Pancreas (tissue), 10 donors: ENCODE measurements around the gene ITPR3. TPM values are rescaled to one million over a fixed set of nuclear protein-coding genes. Genes with fewer than 3 reads are reported as not detected.

Experiments
- ATAC-seq, 4 donors: fragments of 200-7000 bp; cut with Tn5 transposase; one replicate each; pipeline versions ENCODE4 v1.8.0 to v1.9.1; 2020; ENCODE audit warnings: mild to moderate bottlenecking in 4 of 4, moderate library complexity in 4 of 4
- DNase-seq, 6 donors: peaks; one replicate each; pipeline ENCODE4 v3.0.0-alpha.2; 2020
- FAIRE-seq: peaks from 2 replicates; lab custom pipeline; 2012; peaks lifted over from hg19 to GRCh38; lab: Jason Lieb, UNC
- H3K27ac ChIP-seq, 4 donors: fragments of 200-600 bp; sonication (generic); 1 replicate in 3 of 4; 2 replicates in 1 of 4; pipeline versions ENCODE4 v1.5.0 to v1.8.0; 2020
- H3K27me3 ChIP-seq, 4 donors: fragments of 200-600 bp; one replicate each; pipeline ENCODE4 v1.8.0; 2021
- H3K36me3 ChIP-seq, 3 donors: fragments of 200-600 bp; sonication (generic) in 1 of 3; one replicate each; pipeline versions ENCODE4 v1.5.0 to v1.8.0; 2020 to 2021
- H3K4me1 ChIP-seq, 3 donors: fragments of 200-600 bp; one replicate each; pipeline ENCODE4 v1.8.0; 2021
- H3K4me3 ChIP-seq, 4 donors: fragments of 200-600 bp; sonication (generic) in 2 of 4; one replicate each; pipeline versions ENCODE4 v1.5.0 to v1.8.0; 2020 to 2021
- H3K9me3 ChIP-seq, 4 donors: fragments of 200-600 bp; one replicate each; pipeline ENCODE4 v1.8.0; 2021
- CTCF ChIP-seq, 4 donors: fragments of 200-600 bp; sonication (generic) in 3 of 4; IDR thresholded peaks; one replicate each; pipeline versions ENCODE4 v1.5.0 to v1.8.0; 2021; ENCODE audit warnings: antibody characterized with exemption in 4 of 4
- WGBS, 2 donors: extraction: QIAGEN DNeasy Blood & Tissue Kit; methylation state at CpG; one replicate each; pipeline ENCODE4 v1.1.7; 2013; 5-methylcytosine and 5-hydroxymethylcytosine counted together
- intact Hi-C, 3 donors: fragments of 100-400 bp; cut with DNase I; formaldehyde crosslinking; loops; one replicate each; pipeline versions ENCODE4 v1.11.1 to v1.14.2; 2022
- polyA plus RNA-seq, 2 donors: library from polyadenylated mRNA; stranded (reverse); fragments of 200-250 nt; gene quantifications; one replicate each; pipeline ENCODE4 v1.2.3, GENCODE V29; 2013
- total RNA-seq, 6 donors: library from RNA; stranded (reverse); fragmentation: NEBNext Ultra II Directional in 4 of 6; extraction: Animal tissue kit (Norgen Biotek cat#: 25700) in 4 of 6; gene quantifications; one replicate each; pipeline versions ENCODE4 v1.2.1 to v1.2.4, GENCODE V29; 2021 to 2023
- donor health status: healthy with polysubstance abuse.
- donor health status: DM: no; HTN: no; CAD: no; lungs with moderate emphysema.
- donor health status: DM: no; HTN: no; CAD: no.
- donor health status: control.
- donor health status: control.
- donor health status: Bipolar disorder and iron deficiency.
- donor health status: DM: yes; HTN: yes; CAD: no.
- donor health status: DM: no; HTN: no; CAD: no.
- donor health status: DM: no; HTN: no; CAD: no.
- donor health status: DM: yes; HTN: yes; CAD: no.

ITPR3 gene
- total and polyA plus RNA-seq, 8 donors, result 9.1 to 20.3 (median 12.9) TPM

- WGBS, 2 donors, result 4 to 9% methylated on average over 15 to 24 of the region's 24 CpGs
- Histone ChIP-seq H3K27me3 (no peaks in the 10 kb centered on the region), H3K36me3 (peaks cover 0 to 3% (median under 1%) of the 10 kb centered on the region in 3 donors), H3K4me1 (peaks cover 0 to 11% (median 10%) of the 10 kb centered on the region in 3 donors), H3K27ac (peak within 1 kb of the TSS; percentile 7 to 74 (median 56)), H3K4me3 (peak within 1 kb of the TSS; percentile 67 to 95 (median 72)), H3K9me3 (no peaks in the 10 kb centered on the region)
- peak; percentile 14 to 41 (median 28) for TF ChIP-seq CTCF (IDR thresholded peaks at IDR 0.05)
- peak; percentile 85 to 95 (median 86) for DNase-seq
- ATAC-seq, result peak; percentile 91 to 97 (median 96)
- intact Hi-C loops, result loop anchor here in 2 of 3 donors (10.0 kb wide), 3 partner anchors 55 to 575 kb away; no protein-coding TSS in a partner anchor
- FAIRE-seq, result no peak
Observed at GRCh38 chr6:33579828-33580714, 41.1 kb upstream of the ITPR3 start, which contains the start of gene BAK1. Gene BAK1, minus strand, starts transcription at chr6:33580276. Its CDS starts 2,672 bp downstream, at chr6:33577604.

- no peaks in the 10 kb centered on the region for H3K9me3 ChIP-seq
- no peak for TF ChIP-seq CTCF (IDR thresholded peaks at IDR 0.05)
- intact Hi-C loops, result loop anchor here in 2 of 3 donors (10.0 kb wide), 3 partner anchors 54 to 574 kb away; no protein-coding TSS in a partner anchor
- H3K4me3 ChIP-seq, result no peak overlapping the region
- H3K27ac ChIP-seq, result no peak overlapping the region
- no peaks in the 10 kb centered on the region for H3K36me3 ChIP-seq
- no peaks in the 10 kb centered on the region for H3K27me3 ChIP-seq
- peaks cover 0 to 11% (median 10%) of the 10 kb centered on the region in 3 donors for H3K4me1 ChIP-seq
- WGBS, 2 donors, result 88 to 97% methylated on average over 5 of the region's 5 CpGs
- DNase-seq (no peak), FAIRE-seq (no peak), ATAC-seq (no peak)
Observed at GRCh38 chr6:33581186-33581585, 39.9 kb upstream of the ITPR3 start.

- no peak for FAIRE-seq
Observed at GRCh38 chr6:33583591-33584155, 37.4 kb upstream of the ITPR3 start.

GRCh38 chr6:33584700-33585402, 36.3 kb upstream of the ITPR3 start:
- ATAC-seq, result no peak
- H3K27me3 ChIP-seq, result no peaks in the 10 kb centered on the region
- intact Hi-C loops, result loop anchor here in 2 of 3 donors (5.0 to 10.0 kb wide), 4 partner anchors 50 to 570 kb away; no protein-coding TSS in a partner anchor
- no peak for TF ChIP-seq CTCF (IDR thresholded peaks at IDR 0.05)
- 67 to 69% methylated on average over 11 of the region's 11 CpGs for WGBS, 2 donors
- no peaks in the 10 kb centered on the region for H3K36me3 ChIP-seq
- H3K4me3 ChIP-seq, result no peak overlapping the region
- FAIRE-seq, result no peak
- H3K4me1 ChIP-seq, result peaks cover under 1 to 4% (median 1%) of the 10 kb centered on the region in 3 donors
- no peaks in the 10 kb centered on the region for H3K9me3 ChIP-seq
- H3K27ac ChIP-seq, result no peak overlapping the region
- no peak for DNase-seq

More at GRCh38 chr6:33583591-33584155, 37.4 kb upstream of the ITPR3 start:
- no peak for DNase-seq
- H3K4me3 ChIP-seq, result no peak overlapping the region
- ATAC-seq, result no peak
- H3K27ac ChIP-seq, result no peak overlapping the region
- intact Hi-C loops, result loop anchor here in 2 of 3 donors (10.0 kb wide), 3 partner anchors 51 to 571 kb away; no protein-coding TSS in a partner anchor
- no peak for TF ChIP-seq CTCF (IDR thresholded peaks at IDR 0.05)
- no peaks in the 10 kb centered on the region for H3K27me3 ChIP-seq
- peaks cover 0 to 9% (median 8%) of the 10 kb centered on the region in 3 donors for H3K4me1 ChIP-seq
- no peaks in the 10 kb centered on the region for H3K36me3 ChIP-seq
- no peaks in the 10 kb centered on the region for H3K9me3 ChIP-seq
- 60 to 72% methylated on average over 8 of the region's 8 CpGs for WGBS, 2 donors
